Mucosa of rectum (tissue), 2 donors: ENCODE results near the gene EXD3.

Experiments
- H3K27ac ChIP-seq, 2 donors: one replicate each; pipeline ENCODE4 v1.7.0; 2013; ENCODE audit warnings: inconsistent platforms in 2 of 2, low read depth in 2 of 2, low read length in 2 of 2
- H3K27me3 ChIP-seq, 2 donors: one replicate each; pipeline ENCODE4 v1.7.0; 2013; ENCODE audit warnings: low read length in 2 of 2; ENCODE audit not compliant: control insufficient read depth in 2 of 2, insufficient read depth in 2 of 2
- H3K36me3 ChIP-seq, 2 donors: one replicate each; pipeline ENCODE4 v1.7.0; 2013; ENCODE audit warnings: low read length in 2 of 2; ENCODE audit not compliant: control insufficient read depth in 2 of 2, insufficient read depth in 2 of 2
- H3K4me1 ChIP-seq, 2 donors: one replicate each; pipeline ENCODE4 v1.7.0; 2013; ENCODE audit warnings: low read length in 2 of 2, mild to moderate bottlenecking in 1 of 2; ENCODE audit not compliant: control insufficient read depth in 2 of 2, insufficient read depth in 2 of 2
- H3K4me3 ChIP-seq, 2 donors: one replicate each; pipeline ENCODE4 v1.7.0; 2013; ENCODE audit warnings: low read length in 2 of 2
- H3K9ac ChIP-seq, 2 donors: one replicate each; pipeline ENCODE4 v1.7.0; 2013; ENCODE audit warnings: low read length in 2 of 2, low read depth in 1 of 2, mild to moderate bottlenecking in 1 of 2
- H3K9me3 ChIP-seq, 2 donors: one replicate each; pipeline ENCODE4 v1.7.0; 2013; ENCODE audit warnings: low read length in 2 of 2; ENCODE audit not compliant: control insufficient read depth in 2 of 2
- donor health status: healthy.
- donor health status: Normal muscosa, but diverticular disease.

EXD3 gene

DNA sequence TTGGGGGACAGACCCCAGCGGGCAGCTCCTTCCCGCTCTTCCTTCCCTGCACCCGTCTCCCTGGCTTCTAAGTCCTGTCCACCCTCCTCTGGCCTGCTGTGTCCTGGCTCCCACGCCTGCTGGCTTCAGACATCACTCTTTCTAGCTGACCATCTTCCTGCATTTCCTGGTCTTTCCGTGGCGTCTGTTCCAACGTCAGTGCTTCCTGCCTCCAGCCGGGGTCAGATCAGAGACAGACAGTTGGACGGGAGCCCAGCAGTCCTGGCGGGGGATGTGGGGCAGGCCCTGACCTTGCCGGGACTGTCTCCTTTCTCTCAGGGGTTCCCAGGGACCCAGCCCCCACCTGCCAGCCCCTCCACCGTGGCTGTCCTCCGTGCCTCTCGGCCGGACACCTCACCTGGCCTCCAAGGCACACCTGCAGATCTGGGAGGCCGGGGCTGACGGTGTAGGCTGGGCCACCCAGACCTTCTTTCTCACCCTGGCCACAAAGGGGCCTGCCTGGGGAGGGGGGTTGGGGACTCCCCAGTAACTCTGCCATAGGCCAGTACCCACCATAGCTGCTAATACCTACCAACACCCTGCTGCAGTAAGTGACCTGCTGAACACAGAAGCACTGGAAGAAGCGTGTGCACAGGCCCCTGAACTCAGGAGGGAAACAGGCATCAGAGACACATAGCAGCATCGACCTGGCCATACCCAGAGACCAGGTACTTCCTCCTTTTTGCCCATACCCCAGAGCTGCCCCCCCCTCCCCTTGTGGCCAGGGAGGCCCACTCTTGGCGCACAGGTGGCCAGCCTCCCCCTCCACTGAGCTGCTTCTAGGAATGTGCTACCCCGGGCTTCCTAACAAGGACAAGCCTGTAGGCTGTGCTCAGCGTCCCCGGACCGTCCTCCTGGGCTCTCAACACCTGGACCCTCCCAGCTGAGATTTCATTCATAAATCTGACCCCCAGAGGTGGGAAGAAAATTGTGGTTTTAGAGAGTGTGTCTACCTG is 126.0 kb downstream of the EXD3 start:
- peak overlapping the region; percentile 79 to 93 for H3K9ac ChIP-seq
- H3K27me3 ChIP-seq = peaks cover 3 to 20% of the 10 kb centered on the region in 2 donors
- no peaks in the 10 kb centered on the region for H3K9me3 ChIP-seq
- peak overlapping the region; percentile 94 to 95 for H3K27ac ChIP-seq
- peaks cover 0 to 3% of the 10 kb centered on the region in 2 donors for H3K36me3 ChIP-seq
- peak overlapping the region; percentile 82 to 87 for H3K4me3 ChIP-seq
- H3K4me1 ChIP-seq = peaks cover 35 to 50% of the 10 kb centered on the region in 2 donors

DNA sequence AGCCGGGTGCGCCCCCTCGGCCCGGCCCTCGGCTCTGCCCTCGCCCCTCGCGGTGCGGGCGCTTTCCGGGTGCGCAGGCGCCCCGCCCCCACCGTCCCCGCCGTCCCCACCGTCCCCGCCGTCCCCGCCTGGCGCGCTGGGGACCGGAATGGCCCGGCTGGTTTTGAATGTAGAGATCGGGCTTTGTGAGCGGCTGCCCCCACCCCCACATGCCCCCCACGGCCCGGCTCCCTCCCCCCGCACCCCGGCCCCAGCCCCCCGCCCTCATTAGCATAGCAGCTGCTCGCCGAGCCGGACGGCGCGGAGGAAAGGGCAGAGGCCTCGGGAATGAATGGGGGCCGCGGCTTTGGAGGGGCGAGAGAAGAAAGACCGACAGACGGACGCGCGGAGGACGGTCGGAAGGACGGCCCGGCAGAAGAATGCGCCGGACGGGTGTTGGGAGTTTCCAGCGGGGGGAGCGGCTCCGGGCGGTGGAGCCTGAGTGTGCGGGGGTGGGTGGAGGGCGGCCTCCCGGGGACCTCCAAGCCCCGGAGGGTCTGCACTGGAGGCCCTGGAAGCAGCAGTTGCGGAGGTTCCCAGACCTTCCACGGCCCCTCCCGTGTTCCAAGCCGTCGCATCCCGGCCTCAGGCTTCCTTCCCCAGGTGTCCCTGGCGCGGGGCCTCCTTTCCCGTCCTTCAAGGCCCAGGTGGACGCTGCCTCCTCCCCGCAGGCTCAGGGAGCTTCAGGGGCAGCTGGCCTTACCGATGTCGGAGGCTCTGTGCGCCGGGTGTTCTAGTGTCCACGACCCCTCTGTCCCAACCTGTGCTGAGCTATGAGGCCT is 126.9 kb downstream of the EXD3 start:
- H3K9me3 ChIP-seq = no peaks in the 10 kb centered on the region
- peaks cover 3 to 20% of the 10 kb centered on the region in 2 donors for H3K27me3 ChIP-seq
- H3K4me3 ChIP-seq = peak overlapping the region; percentile 82 to 87
- H3K36me3 ChIP-seq = peaks cover 0 to 3% of the 10 kb centered on the region in 2 donors
- peak overlapping the region; percentile 79 to 93 for H3K9ac ChIP-seq
- peaks cover 31 to 48% of the 10 kb centered on the region in 2 donors for H3K4me1 ChIP-seq
- H3K27ac ChIP-seq = peak overlapping the region; percentile 94 to 95

DNA sequence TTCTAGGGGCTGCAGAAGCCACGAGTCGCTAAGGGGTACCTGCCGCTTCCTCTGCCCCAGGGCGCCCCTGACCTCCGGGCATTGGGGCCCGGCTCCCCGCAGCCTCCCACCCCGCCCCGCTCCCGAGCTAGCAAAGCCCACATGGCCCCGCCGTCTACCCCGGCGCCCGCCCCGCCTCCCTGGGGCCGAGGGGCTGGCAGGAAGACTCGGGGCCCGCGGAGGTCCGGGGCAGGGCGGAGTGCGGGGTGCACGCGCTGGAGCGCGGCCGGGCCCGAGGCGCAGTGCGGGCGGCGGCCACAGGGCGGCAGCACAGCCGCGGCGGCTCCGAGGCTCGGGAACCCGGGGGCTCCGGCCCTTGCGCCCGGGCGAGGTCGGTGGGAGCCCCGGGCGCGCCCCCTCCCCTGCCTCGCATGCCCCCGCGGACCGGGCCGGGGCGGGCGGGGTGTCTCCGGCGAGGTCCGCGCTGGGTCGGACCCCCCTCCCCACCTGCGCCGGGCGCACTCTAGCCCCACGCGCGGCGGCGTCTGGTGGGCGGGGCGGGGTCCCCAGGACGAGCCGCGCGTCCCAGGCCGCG is 127.6 kb downstream of the EXD3 start:
- peaks cover 3 to 20% of the 10 kb centered on the region in 2 donors for H3K27me3 ChIP-seq
- H3K4me3 ChIP-seq = peak overlapping the region; percentile 23 to 41
- H3K9ac ChIP-seq = peak overlapping the region in 1 of 2 donors; percentile 69
- no peaks in the 10 kb centered on the region for H3K9me3 ChIP-seq
- H3K27ac ChIP-seq = peak overlapping the region; percentile 94 to 95
- H3K36me3 ChIP-seq = peaks cover 0 to 3% of the 10 kb centered on the region in 2 donors
- peaks cover 31 to 48% of the 10 kb centered on the region in 2 donors for H3K4me1 ChIP-seq

DNA sequence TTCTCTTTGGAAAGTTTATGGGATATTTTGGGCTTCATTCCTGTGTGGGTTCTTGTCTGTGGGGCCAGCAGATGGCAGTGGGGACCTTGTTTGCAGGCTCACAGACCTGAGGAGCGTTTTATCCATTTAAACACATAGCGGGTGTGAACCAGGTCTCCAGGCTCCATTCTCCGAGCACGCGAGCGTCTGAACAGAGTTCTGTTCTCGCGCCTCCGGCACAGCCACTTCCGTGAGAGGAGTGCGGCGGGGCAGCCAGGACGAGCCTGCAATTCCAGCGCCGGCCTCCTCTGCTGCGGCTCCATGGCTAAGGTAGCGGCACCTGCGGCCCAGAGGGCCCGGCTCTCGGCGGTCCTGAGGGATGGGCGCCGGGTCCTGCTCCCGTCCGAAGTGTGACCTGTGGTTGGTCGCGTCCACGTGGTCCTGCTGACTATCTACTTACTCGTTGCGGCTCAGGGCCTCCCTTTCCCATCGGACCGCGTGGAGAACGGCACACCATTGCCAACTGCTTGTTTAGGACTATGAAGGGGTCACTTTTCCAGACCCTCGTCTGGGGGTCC is 128.2 kb downstream of the EXD3 start:
- Histone ChIP-seq H3K4me1 (peaks cover 29 to 45% of the 10 kb centered on the region in 2 donors), H3K27me3 (peaks cover 3 to 19% of the 10 kb centered on the region in 2 donors), H3K27ac (peak overlapping the region; percentile 94 to 95), H3K9me3 (no peaks in the 10 kb centered on the region), H3K9ac (peak overlapping the region in 1 of 2 donors; percentile 69), H3K36me3 (peaks cover 0 to 3% of the 10 kb centered on the region in 2 donors), H3K4me3 (peak overlapping the region; percentile 23 to 26)

DNA sequence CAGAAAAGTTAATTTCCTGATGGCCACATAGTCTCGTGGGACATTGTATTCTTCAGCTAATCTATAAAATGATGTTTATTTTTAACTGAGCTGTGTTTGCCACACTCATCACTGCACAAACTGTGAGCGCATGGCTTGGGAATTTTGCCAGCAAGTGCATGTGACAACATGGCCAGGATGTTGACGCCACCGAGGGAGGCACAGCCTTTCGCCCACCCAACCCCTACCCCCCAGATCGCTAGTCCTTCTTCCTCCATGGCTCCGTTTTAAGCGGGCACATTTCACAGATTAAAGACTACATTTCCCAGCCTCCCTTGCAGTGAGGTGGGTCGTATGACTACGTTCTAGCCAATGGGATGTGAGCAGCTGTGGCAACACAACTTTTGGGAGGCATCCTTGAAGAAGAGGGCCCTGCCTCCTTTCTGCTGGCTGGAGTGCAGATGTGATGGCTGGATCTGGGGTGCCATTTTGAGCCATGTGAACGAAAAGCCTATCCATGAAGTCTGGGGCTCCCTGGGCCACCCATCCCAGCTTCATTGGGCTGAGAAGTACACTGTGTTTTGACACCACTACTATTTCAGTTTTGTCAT is 128.8 kb downstream of the EXD3 start:
- Histone ChIP-seq H3K27me3 (peaks cover 3 to 14% of the 10 kb centered on the region in 2 donors), H3K4me1 (peaks cover 27 to 43% of the 10 kb centered on the region in 2 donors), H3K4me3 (peak overlapping the region in 1 of 2 donors; percentile 30), H3K27ac (peak overlapping the region; percentile 94 to 95), H3K9ac (peak overlapping the region; percentile 61 to 62), H3K36me3 (peaks cover 0 to 1% of the 10 kb centered on the region in 2 donors), H3K9me3 (no peaks in the 10 kb centered on the region)

DNA sequence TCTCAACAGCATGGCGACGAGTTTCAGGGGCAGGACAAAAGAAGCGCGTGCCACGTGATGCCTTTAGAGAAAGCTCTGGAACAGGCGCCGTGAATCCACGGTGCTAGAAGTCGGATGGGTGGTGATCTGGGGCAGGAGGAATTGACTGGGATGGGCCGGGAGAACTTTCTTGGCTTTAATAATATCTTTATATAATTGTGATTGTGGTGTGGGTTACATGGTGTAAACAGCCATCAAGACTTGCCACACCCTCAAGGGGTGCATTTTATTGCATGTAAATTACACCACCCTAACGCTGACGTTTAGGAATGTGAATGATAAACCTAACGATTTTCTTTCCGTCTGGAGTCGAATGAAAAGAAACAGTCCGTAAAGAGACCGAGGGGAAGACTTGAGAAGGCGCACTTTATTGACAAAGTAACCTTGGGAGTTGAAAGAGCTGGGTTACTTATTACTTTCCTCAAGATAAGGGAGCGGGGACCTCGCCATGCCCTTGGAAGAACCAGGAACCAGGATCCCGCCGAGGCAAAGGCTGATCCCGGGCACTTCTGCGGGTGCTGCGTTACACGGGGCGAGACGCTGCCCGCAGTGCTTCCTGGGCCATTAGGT is 129.4 kb downstream of the EXD3 start:
- H3K27ac ChIP-seq = peak overlapping the region; percentile 94 to 95
- H3K9me3 ChIP-seq = no peaks in the 10 kb centered on the region
- H3K27me3 ChIP-seq = peaks cover under 1 to 9% of the 10 kb centered on the region in 2 donors
- H3K4me1 ChIP-seq = peaks cover 26 to 42% of the 10 kb centered on the region in 2 donors
- peak overlapping the region in 1 of 2 donors; percentile 30 for H3K4me3 ChIP-seq
- H3K9ac ChIP-seq = peak overlapping the region; percentile 61 to 62
- H3K36me3 ChIP-seq = no peaks in the 10 kb centered on the region

DNA sequence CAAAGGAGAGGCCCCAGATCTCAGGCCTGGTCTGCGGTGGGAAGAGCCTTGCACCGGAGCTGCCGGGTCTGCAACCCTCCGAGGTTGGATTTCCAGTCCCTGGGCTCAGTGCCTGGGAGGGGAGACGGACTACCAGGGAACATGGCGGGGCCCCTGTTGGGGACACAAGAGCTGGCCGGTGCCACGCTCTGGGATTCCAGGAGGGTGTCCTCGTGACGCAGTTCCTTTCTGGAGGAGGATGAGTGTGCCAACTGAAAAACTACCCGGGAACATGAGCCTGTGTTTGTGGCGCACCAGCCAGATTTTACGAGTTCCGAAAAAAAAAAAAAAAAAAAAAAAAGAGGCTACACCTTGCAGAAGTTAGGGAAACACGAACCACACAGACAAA is 129.9 kb downstream of the EXD3 start:
- peak overlapping the region; percentile 94 to 95 for H3K27ac ChIP-seq
- peaks cover 22 to 37% of the 10 kb centered on the region in 2 donors for H3K4me1 ChIP-seq

DNA sequence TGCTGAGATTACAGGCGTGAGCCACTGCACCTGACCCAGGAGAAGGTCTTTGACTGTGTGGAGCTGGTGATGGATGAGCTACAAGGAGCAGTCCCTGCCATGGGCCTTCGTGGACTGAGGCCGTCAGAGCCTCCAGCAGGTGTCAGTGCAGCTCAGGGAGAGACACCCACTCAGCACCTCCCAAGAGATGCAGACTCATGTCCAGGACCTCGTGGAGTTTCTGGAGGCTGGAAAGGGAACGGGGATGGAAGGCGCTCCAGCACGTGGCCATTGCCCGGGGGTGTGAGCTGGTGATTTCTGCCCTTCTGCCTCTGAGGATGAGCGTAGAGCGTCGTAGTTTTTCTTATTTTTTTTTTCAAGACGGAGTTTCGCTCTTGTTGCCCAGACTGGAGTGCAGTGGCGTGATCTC is 136.0 kb downstream of the EXD3 start:
- no peak overlapping the region for H3K27ac ChIP-seq
- no peaks in the 10 kb centered on the region for H3K27me3 ChIP-seq
- H3K9ac ChIP-seq = no peak overlapping the region
- H3K4me1 ChIP-seq = no peaks in the 10 kb centered on the region
- no peak overlapping the region for H3K4me3 ChIP-seq
- H3K36me3 ChIP-seq = peaks cover 3 to 6% of the 10 kb centered on the region in 2 donors
- H3K9me3 ChIP-seq = no peaks in the 10 kb centered on the region

More for the DNA sequence above, 129.9 kb downstream of the EXD3 start:
- H3K9ac ChIP-seq = peak overlapping the region in 1 of 2 donors; percentile 49
- H3K27me3 ChIP-seq = peaks cover 0 to 6% of the 10 kb centered on the region in 2 donors
- no peaks in the 10 kb centered on the region for H3K36me3 ChIP-seq
- H3K4me3 ChIP-seq = no peak overlapping the region
- H3K9me3 ChIP-seq = no peaks in the 10 kb centered on the region
